Thoracic aorta (tissue), 2 donors: ENCODE data around the gene HERC3. TPM values are rescaled to one million over a fixed set of nuclear protein-coding genes. Genes with fewer than 3 reads are reported as not detected.

Source experiments
- ATAC-seq: fragments of 150-250 bp; one replicate; pipeline ENCODE4 v1.8.0; 2017; ENCODE audit warnings: low read depth; ENCODE audit not compliant: insufficient number of reproducible peaks, low FRiP score
- DNase-seq: peaks from one replicate; pipeline ENCODE4 v3.0.0-alpha.2; 2020; ENCODE audit warnings: low spot score
- H3K27ac ChIP-seq, 2 donors: fragments of 200-600 bp; sonication (generic); 1 replicate in 1 of 2; 2 replicates in 1 of 2; pipeline ENCODE4 v1.5.1; 2016; ENCODE audit warnings: mild to moderate bottlenecking in 2 of 2, moderate library complexity in 2 of 2
- H3K27me3 ChIP-seq: fragments of 200-600 bp; sonication (generic); replicated peaks from 2 replicates; pipeline ENCODE4 v1.6.0; 2016; ENCODE audit warnings: mild to moderate bottlenecking; ENCODE audit not compliant: insufficient read depth
- H3K36me3 ChIP-seq: fragments of 200-600 bp; sonication (generic); one replicate; pipeline ENCODE4 v1.5.1; 2016
- H3K4me1 ChIP-seq, 2 donors: fragments of 200-600 bp; sonication (generic); 1 replicate in 1 of 2; 2 replicates in 1 of 2; pipeline versions ENCODE4 v1.5.1 to v1.6.0; 2016; ENCODE audit warnings: low read depth in 2 of 2, mild to moderate bottlenecking in 1 of 2; ENCODE audit not compliant: control insufficient read depth in 1 of 2
- H3K4me3 ChIP-seq: fragments of 200-600 bp; sonication (generic); 2 replicates; pipeline ENCODE4 v1.5.1; 2016; ENCODE audit warnings: mild to moderate bottlenecking
- H3K9me3 ChIP-seq: fragments of 200-600 bp; sonication (generic); 2 replicates; pipeline ENCODE4 v1.5.1; 2016
- total RNA-seq, 2 donors: library from RNA; depleted of rRNA; stranded (reverse); fragments of >200 nt; gene quantifications; one replicate each; pipeline versions ENCODE4 v1.1.0 to v1.2.3, GENCODE V29; 2016
- TF ChIP-seq, protein P1 (sequence below): fragments of 200-600 bp; sonication (generic); IDR thresholded peaks from one replicate; pipeline ENCODE4 v1.5.1; 2019; ENCODE audit warnings: antibody characterized with exemption

Gene HERC3
- total RNA-seq, 2 donors from 2014 or later: 34.5 to 51.4 TPM

DNA sequence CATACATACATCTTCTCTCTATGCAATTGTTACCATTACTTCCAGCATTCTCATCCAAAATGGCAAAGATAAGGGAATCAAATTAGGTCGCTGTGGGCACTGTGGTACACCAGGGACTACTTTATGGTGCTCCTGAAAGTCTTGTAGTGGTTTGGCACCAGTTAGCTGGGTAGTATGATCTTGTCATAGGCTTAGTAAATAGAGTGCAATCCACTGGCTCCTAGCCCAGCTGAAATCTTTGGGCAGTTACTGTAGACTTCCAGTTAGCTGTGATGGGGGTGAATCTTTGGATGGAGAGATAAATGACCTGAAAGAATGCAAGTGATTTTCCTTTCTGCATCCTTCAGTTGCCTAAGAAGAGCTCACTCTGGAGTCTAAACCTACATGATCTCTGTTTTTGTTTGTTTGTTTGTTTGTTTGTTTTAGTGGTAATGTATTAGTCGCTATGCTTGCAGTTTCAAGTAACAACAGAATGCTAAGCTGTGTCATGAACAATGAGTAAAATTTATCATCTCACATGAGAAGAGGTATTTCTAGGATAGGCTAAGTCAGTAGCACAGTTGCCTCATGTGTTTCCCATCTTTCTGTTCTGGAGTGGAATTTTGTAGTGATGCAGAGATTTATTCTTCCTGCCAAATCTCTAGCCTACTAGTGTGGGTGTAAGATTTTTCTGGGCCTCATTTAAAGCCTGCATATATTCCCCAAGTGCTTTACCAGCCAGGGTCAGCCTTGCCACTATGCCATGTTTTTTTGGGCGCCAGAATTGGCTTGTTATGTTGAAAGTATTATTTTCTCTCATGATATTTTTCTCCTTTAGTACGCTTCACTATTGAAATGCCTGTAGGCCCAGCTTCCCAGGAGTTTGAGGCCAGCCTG, 24.2 kb downstream of the HERC3 start:
- no peaks in the 10 kb centered on the region for H3K27me3 ChIP-seq
- TF ChIP-seq, protein P1, sequence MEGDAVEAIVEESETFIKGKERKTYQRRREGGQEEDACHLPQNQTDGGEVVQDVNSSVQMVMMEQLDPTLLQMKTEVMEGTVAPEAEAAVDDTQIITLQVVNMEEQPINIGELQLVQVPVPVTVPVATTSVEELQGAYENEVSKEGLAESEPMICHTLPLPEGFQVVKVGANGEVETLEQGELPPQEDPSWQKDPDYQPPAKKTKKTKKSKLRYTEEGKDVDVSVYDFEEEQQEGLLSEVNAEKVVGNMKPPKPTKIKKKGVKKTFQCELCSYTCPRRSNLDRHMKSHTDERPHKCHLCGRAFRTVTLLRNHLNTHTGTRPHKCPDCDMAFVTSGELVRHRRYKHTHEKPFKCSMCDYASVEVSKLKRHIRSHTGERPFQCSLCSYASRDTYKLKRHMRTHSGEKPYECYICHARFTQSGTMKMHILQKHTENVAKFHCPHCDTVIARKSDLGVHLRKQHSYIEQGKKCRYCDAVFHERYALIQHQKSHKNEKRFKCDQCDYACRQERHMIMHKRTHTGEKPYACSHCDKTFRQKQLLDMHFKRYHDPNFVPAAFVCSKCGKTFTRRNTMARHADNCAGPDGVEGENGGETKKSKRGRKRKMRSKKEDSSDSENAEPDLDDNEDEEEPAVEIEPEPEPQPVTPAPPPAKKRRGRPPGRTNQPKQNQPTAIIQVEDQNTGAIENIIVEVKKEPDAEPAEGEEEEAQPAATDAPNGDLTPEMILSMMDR: no peak
- no peaks in the 10 kb centered on the region for H3K9me3 ChIP-seq
- peaks cover 38 to 58% of the 10 kb centered on the region in 2 donors for H3K4me1 ChIP-seq
- DNase-seq (no peak), ATAC-seq (no peak)
- no peak overlapping the region for H3K4me3 ChIP-seq
- no peaks in the 10 kb centered on the region for H3K36me3 ChIP-seq
- H3K27ac ChIP-seq: peak overlapping the region; percentile 2 to 42

DNA sequence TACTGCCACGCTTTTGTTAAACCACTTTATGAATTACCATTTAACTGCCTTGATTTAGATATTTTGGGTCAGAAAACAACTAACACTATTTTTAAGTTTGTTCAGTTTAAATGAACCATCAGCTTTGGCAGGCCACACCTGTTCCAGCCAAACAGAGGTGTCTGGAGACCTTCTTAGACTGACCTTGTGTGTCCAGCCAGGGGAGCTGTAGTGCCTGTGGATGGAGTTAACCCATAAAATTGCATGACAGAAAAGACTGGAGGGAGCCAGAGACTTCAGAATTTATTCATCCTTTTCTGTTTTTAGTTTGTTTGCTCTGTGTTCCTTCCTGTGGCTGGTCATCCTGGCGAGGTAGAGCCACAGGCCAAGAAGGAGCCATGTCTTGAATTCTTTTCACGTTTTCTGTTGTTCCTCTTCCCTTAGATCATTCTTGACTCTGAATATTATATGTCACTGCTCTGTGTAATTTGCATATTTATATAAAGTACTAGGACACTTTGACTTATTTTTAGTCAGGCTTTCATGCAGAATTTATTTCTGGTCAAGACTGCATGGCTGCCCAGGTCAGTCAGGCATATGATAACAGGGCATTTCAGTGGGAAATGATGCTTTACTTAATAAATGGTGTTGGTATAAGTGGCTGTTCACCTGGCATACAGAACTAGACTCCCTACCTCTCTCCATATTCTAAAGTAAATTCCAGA, 26.7 kb downstream of the HERC3 start:
- TF ChIP-seq, protein P1: no peak
- no peak for DNase-seq
- no peaks in the 10 kb centered on the region for H3K27me3 ChIP-seq
- H3K9me3 ChIP-seq: no peaks in the 10 kb centered on the region
- H3K4me1 ChIP-seq: peaks cover 18 to 34% of the 10 kb centered on the region in 2 donors
- H3K4me3 ChIP-seq: no peak overlapping the region
- H3K27ac ChIP-seq: no peak overlapping the region
- no peaks in the 10 kb centered on the region for H3K36me3 ChIP-seq
- ATAC-seq: no peak

DNA sequence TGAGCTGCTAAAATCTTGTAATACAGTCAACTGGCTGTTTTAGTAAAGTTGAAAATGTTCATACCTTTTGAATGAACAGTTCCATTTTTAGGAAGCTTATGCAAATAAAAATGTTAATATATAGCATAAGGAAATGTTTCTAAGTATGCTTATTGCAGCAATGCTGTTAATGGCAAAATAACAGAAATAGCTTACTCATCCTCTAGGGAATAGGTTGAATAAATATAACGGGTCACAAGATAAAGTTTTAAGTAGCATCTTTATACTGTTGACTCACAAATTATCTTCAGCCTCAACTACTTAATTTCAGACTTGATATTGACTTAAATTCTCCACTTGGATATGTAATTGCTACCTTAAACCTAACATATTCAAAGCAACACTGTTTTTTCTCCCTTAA, 27.7 kb downstream of the HERC3 start:
- ATAC-seq (no peak), DNase-seq (no peak)
- H3K4me3 ChIP-seq: no peak overlapping the region
- H3K36me3 ChIP-seq: no peaks in the 10 kb centered on the region
- H3K9me3 ChIP-seq: no peaks in the 10 kb centered on the region
- H3K4me1 ChIP-seq: peaks cover 18 to 26% of the 10 kb centered on the region in 2 donors
- TF ChIP-seq, protein P1: no peak
- no peaks in the 10 kb centered on the region for H3K27me3 ChIP-seq
- no peak overlapping the region for H3K27ac ChIP-seq

DNA sequence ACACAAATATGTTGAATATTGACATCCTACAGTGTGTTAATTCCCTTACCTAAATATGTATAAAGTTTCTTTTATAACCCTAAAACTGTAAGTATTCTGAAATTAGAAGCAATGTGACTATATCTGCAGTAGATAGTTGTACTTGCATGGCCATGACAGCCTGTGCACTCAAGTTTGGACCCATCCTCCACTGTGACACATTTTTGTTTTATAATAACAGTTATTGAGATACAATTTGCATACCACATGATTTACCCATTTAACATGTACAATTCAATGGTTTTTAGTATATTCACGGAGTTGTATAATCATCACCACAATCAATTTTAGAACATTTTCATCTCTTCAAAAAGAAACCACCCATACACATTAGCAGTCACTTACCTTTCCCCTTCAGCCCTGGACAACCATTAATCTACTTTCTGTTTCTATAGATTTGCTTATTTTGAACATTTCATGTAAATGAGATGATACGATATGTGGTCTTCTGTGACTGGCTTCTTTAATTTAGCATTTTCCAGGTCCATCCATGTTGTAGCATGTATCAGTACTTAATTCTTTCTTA, 29.6 kb downstream of the HERC3 start:
- Histone ChIP-seq H3K27me3 (no peaks in the 10 kb centered on the region), H3K9me3 (no peaks in the 10 kb centered on the region), H3K27ac (no peak overlapping the region), H3K4me3 (no peak overlapping the region), H3K4me1 (peaks cover 12 to 18% of the 10 kb centered on the region in 2 donors), H3K36me3 (no peaks in the 10 kb centered on the region)
- TF ChIP-seq, protein P1: no peak
- DNase-seq: no peak
- no peak for ATAC-seq

DNA sequence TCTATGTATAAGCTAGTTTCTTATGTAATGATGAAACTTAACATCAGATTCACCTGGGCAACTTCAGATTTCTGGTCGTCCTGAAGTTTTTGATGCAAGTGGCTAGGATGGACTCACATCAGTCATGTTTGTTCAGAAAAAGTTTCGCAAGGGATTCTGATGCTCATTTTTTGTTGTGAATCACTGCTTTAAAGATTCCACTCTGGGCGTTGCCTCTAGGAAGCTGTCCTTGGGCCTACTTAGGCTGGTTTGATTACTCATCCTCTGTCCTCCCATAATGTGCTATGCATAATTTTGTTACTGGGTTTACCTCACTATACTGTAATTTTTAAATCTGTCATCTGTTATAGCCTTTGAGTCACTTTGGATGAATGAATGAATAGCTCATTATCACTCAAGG, 30.8 kb downstream of the HERC3 start:
- TF ChIP-seq, protein P1: no peak
- DNase-seq (no peak), ATAC-seq (no peak)
- H3K9me3 ChIP-seq: no peaks in the 10 kb centered on the region
- no peak overlapping the region for H3K4me3 ChIP-seq
- H3K27ac ChIP-seq: no peak overlapping the region
- no peaks in the 10 kb centered on the region for H3K27me3 ChIP-seq
- H3K4me1 ChIP-seq: peaks cover 7 to 12% of the 10 kb centered on the region in 2 donors
- no peaks in the 10 kb centered on the region for H3K36me3 ChIP-seq
